AG04450 (cell line): ENCODE data around the gene PNLDC1. TPM values are rescaled to one million over a fixed set of nuclear protein-coding genes. Genes with fewer than 3 reads are reported as not detected.

Experiments used
- CTCF ChIA-PET: fragments of 300-600, 350-600 bp; formaldehyde crosslinking; extraction: SDS; loops from one replicate; lab custom pipeline; 2022; ENCODE audit warnings: antibody characterized with exemption, inconsistent platforms; lab: Charles Lee
- POLR2A ChIA-PET: fragments of 350-600 bp; formaldehyde crosslinking; extraction: SDS; loops from one replicate; lab custom pipeline; 2021; ENCODE audit warnings: antibody characterized with exemption, inconsistent platforms; lab: Yijun Ruan, JAX
- DNase-seq: peaks from one replicate; pipeline ENCODE4 v3.0.0-alpha.2; 2011; ENCODE audit warnings: low read depth, low spot score
- H3K27ac ChIP-seq: one replicate; pipeline ENCODE4 v1.5.1; 2012; ENCODE audit warnings: low read depth, low read length, control low read depth
- H3K27me3 ChIP-seq: one replicate; pipeline ENCODE4 v1.6.0; 2012; ENCODE audit warnings: low read length; ENCODE audit not compliant: control insufficient read depth, insufficient read depth
- H3K4me3 ChIP-seq: 2 replicates; pipeline ENCODE4 v1.5.1; 2011; ENCODE audit warnings: mild to moderate bottlenecking, low read depth, low read length, control low read depth
- H3K9me3 ChIP-seq: 2 replicates; pipeline ENCODE4 v1.5.1; 2012; ENCODE audit warnings: low read length; ENCODE audit not compliant: control insufficient read depth, insufficient read depth
- polyA plus RNA-seq: library from polyadenylated mRNA; depleted of rRNA; stranded (reverse); fragments of >200 nt; gene quantifications from 2 replicates; pipeline ENCODE4 v1.2.3, GENCODE V29; 2011
- TF ChIP-seq, protein P1 (sequence below): IDR thresholded peaks from 2 replicates; pipeline ENCODE4 v1.5.1; 2011; ENCODE audit warnings: low read depth, low read length, control low read depth, inconsistent platforms

The PNLDC1 gene
- polyA plus RNA-seq, 1 experiment, result 0.19 TPM

- Histone ChIP-seq H3K27ac (no peak overlapping the region), H3K9me3 (no peaks in the 10 kb centered on the region), H3K27me3 (no peaks in the 10 kb centered on the region), H3K4me3 (no peak overlapping the region)
- DNase-seq, result no peak
- TF ChIP-seq, protein P1, sequence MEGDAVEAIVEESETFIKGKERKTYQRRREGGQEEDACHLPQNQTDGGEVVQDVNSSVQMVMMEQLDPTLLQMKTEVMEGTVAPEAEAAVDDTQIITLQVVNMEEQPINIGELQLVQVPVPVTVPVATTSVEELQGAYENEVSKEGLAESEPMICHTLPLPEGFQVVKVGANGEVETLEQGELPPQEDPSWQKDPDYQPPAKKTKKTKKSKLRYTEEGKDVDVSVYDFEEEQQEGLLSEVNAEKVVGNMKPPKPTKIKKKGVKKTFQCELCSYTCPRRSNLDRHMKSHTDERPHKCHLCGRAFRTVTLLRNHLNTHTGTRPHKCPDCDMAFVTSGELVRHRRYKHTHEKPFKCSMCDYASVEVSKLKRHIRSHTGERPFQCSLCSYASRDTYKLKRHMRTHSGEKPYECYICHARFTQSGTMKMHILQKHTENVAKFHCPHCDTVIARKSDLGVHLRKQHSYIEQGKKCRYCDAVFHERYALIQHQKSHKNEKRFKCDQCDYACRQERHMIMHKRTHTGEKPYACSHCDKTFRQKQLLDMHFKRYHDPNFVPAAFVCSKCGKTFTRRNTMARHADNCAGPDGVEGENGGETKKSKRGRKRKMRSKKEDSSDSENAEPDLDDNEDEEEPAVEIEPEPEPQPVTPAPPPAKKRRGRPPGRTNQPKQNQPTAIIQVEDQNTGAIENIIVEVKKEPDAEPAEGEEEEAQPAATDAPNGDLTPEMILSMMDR, result no peak
- CTCF ChIA-PET, result interaction anchor here (0.6 to 1.0 kb wide), 2 partner anchors 88 to 741 kb away, joined by 3 read pairs; no protein-coding TSS in a partner anchor
- POLR2A ChIA-PET, result no interaction called here
Measured at GRCh38 chr6:159778542-159779103, 21.5 kb upstream of the PNLDC1 start.

DNA sequence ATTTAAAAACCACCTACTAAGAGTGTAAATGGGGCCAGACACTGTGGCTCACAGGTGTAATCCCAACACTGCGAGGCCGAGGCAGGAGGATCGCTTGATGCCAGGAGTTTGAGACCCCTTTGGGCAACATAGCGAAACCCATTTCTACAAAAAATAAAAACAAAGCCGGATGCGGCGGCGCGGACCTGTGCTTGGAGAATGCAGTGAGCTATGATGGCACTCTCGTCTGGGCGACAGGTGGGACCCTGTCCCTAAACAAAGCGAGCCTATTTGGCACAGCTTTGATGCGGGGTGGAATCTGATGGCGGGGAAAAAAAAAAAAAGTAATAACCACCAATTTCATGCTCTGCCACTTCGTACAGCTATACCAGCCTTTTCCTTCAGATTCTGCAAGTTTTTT lies 11.8 kb upstream of the PNLDC1 start:
- Histone ChIP-seq H3K4me3 (peak overlapping the region; percentile 98), H3K27ac (no peak overlapping the region), H3K27me3 (no peaks in the 10 kb centered on the region), H3K9me3 (peaks cover 4% of the 10 kb centered on the region; the same call in 1 of the 2 replicates)
- TF ChIP-seq, protein P1, result no peak
- POLR2A ChIA-PET, result interaction anchor here (0.7 to 3.2 kb wide), 3 partner anchors 28 to 95 kb away, joined by 5 to 31 read pairs (median 18); partner anchors contain the start of genes SOD2 and WTAP
- CTCF ChIA-PET, result interaction anchor here (0.6 to 1.1 kb wide), 2 partner anchors 97 to 285 kb away, joined by 5 to 7 read pairs; no protein-coding TSS in a partner anchor
- DNase-seq, result no peak

DNA sequence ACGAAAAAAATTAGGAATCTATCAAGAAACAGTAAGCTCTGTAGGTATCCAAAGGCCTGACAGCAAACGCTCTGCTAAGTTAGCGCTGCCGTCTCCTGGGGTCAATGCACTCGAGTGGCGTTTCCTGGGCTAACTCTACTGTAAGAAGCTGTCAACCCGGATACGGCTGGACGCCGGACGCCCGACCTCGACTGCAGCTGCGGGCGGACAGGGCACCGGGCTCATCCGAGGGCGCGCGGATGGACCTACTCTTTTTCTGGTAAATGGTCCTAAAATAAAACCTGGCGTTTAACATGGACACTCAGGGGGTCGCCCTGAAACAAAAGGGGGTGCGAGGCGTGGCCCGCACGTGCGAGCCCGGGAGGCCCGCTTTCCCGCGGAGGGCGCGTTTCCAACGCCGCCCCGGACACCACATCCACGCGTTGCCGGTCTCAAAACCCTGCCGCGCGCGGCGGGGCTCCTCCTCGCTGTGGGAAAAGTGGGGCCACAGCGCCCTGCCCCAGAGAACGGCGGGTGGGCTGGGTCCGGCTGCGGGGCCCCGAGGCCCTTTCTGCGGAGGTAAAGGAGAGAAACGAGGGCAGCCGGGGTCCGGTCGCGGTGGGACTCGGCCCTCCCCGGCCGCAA lies 11.2 kb upstream of the PNLDC1 start:
- Histone ChIP-seq H3K27ac (peak overlapping the region; percentile 71), H3K9me3 (peaks cover 4% of the 10 kb centered on the region; the same call in 1 of the 2 replicates), H3K27me3 (no peaks in the 10 kb centered on the region), H3K4me3 (peak overlapping the region; percentile 98)
- DNase-seq, result no peak
- TF ChIP-seq, protein P1, result no peak
- POLR2A ChIA-PET, result interaction anchor here (0.6 to 3.2 kb wide), 8 partner anchors 19 to 300 kb away, joined by 3 to 31 read pairs (median 4); partner anchors contain the start of genes ACAT2, SOD2 and WTAP
- CTCF ChIA-PET, result interaction anchor here (1.1 kb wide), 1 partner anchor 98 kb away, joined by 7 read pairs; no protein-coding TSS in a partner anchor

- Histone ChIP-seq H3K4me3 (peak within 1 kb of the TSS; percentile 98), H3K27ac (peak within 1 kb of the TSS; percentile 83), H3K9me3 (peaks cover 4% of the 10 kb centered on the region; the same call in 1 of the 2 replicates), H3K27me3 (no peaks in the 10 kb centered on the region)
- TF ChIP-seq, protein P1, result no peak
- POLR2A ChIA-PET, result interaction anchor here (0.5 to 3.2 kb wide), 12 partner anchors 20 to 1772 kb away, joined by 3 to 31 read pairs (median 6); partner anchors contain the start of genes ACAT2, SOD2 and WTAP
- DNase-seq, result peak; percentile 98
- CTCF ChIA-PET, result interaction anchor here (0.9 to 2.7 kb wide), 3 partner anchors 98 to 135 kb away, joined by 4 to 16 read pairs (median 7); no protein-coding TSS in a partner anchor
Measured at GRCh38 chr6:159789377-159790148, 10.5 kb upstream of the PNLDC1 start, which contains the start of gene TCP1. Gene TCP1, minus strand, starts transcription at chr6:159789602. Its CDS starts 134 bp downstream, at chr6:159789468.
